Activated naive CD4-positive, alpha-beta T cell treated with Interleukin-2 at 50 U/mL for 16 hours (primary cell): ENCODE measurements around the gene TMEM260.

ENCODE experiments used
- DNase-seq: peaks from one replicate; pipeline ENCODE4 v3.0.0-alpha.2; 2020

The TMEM260 gene

DNA sequence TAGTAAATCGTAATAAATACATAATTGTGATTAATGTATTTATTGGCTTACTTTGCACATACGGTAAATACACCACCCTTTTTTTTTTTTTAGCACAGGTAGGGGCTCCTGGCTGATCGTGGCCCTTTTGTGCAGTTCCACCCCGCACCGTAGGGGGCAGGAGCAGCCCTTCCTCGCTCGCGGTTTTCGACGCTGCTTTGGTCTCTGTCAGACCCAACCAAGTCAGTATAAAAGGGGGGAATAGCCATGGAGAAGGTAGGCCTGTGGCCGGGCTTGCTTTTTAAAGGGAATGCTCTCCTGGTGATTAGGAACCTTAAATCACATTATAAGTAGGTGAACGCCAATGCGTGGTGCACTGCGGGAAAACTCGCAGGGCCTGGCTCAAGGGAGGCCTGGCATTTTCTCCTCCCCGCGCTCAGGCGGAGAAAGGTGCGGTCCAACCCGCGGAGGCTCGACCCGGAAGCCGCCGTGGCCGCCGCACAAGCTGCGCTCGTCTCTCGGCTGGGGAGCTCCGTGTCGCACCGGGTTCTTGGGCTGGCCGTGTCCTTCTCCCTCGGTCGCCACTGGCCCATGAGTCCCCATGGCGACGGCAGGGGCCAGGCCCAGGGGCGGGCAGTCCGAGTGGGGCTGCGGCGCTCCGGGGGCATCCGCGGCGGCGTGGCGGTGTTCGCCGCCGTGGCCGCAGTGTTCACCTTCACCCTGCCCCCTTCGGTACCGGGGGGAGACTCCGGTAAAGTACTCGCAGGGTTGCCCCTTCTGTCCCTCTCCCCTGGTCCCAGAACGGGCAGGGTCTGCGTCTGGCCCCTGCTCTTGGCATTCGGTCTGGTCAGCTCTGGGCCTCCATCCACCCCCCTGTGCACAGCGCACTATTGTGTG, at the start of gene TMEM260:
Gene TMEM260, plus strand, starts transcription at position 454 of the 876 bp plus-strand sequence. Its CDS starts 117 bp downstream, at position 571.
- peak; percentile 94 for DNase-seq

DNA sequence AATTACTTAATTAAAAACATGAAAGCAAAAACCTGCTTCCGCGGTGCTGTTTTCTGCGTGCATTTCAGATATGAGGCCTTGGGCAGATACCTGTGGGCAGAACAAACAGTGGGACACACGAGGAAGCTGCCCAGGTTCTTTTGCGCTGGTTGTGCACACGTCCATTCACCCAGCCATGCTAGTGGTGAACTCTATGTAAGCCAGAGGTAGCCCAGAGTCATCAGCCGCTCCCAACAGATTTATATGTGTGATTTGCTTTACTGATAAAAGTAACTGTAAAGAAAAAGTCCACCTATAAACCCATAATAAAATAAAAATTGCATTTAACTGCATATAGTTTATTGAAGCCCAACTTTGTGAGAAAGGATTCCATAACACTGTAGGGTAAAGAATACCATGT, 47.1 kb upstream of the TMEM260 start:
- no peak for DNase-seq

DNA sequence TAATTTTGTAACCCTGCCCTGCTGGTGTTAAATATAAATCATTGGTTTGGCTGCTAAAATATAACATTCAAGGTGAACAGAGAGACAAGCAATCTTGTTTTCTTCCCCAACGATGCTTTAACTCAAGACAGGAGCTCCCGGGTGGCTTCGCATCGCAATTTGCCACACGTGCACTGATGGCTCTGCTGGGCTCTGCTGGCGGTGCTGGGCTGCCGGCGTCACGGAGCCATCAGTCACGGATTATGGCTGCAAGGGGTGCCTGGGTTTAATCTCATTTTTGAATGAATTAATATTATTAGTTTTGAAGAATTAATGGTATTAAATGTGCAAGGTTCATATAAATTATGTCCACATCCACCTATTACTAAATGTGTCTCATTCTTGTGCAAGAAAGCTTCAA, 44.9 kb upstream of the TMEM260 start:
- no peak for DNase-seq

DNA sequence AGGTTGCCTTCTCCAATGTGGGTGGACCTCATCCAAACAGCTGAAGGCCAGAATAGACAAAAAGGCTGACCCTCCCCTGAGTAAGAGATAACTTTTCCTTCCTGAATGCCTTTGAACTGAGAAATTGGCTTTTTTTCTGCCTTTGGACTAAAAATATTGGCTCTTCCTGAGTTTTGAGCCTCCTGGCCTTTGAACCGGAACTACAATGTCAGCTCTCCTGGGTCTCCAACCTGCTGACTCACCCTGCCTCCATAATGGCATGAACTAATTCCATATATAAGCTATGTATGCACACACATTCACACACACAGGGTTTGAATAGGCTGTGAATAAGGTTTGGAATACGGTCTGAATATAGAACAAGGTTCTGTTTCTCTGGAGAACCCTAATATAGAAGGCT, 39.7 kb upstream of the TMEM260 start:
- DNase-seq = no peak

DNA sequence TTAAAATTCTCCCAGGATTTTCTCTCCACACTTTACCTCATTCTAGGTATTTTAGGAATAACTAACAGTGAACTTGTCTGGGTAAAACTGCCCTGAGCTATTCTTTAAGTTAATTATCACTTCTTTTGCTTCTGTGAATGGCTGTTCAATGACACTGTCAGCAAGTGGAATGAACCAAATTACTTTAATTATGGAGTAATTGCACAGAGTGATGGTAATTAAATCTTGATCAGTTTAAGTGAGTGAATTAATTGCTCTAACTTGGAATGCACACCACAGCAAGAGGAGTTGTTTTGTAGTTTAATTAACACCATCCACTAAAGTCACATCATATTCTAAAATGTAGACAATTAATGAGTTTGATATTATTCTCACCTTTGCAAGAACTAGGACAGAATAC, 36.2 kb upstream of the TMEM260 start:
- DNase-seq = no peak

DNA sequence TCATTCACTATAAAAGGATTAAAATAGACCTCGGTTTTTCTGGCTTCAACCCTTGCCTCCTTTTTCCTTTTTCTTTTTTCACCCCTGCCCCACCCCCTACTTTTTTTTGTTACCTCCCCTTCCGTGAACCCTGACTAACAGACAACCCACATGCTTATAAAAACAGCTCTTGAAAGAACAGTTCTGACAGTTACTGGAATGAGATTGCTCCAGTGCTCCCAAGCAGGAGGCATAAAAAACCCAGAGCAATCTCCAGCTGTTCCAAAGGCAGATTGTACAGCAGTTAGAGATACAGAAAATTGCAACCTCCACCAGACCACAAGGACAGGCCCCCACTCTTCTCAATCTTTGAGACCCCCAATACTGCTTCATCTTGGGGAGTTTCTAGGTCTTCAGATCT, 29.9 kb upstream of the TMEM260 start:
- DNase-seq = no peak

DNA sequence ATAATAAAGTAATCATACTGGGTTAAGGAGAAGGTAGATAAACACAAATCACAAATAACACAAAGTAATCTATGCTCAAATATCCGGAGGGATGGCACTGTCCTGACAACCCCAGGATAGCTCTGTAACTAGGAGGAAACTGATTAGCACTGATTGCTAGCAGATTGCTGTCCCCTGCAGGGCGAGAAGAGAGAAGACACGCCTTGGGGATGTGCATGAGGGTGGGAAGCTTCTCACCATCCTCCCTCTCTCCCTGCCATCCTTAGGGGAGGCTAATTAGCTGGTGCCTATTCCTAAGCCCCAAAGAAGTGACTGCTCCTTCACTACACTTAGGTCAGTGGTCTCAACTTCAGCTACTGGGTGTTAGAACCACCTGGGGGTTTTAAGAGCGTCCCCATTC, 27.0 kb upstream of the TMEM260 start:
- DNase-seq = no peak

DNA sequence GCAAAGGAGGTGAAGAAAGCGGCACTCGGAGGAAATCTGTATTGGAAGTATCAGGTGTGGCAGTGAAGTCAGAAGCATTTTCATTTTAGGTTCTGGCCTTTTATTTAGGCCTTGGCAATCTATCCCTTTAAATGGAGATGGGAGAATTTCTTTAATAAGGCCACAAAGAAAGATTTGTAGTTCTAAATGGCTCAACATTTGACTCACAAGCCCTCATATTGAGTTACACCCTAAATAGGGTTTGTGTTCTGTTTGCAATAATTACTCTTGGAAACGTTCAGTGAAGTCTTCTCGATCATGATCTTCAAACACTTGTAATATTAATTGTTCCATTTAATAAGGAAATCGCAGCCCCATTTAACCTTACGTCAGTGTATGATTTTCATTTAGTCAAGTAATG, 25.3 kb upstream of the TMEM260 start:
- DNase-seq = no peak

DNA sequence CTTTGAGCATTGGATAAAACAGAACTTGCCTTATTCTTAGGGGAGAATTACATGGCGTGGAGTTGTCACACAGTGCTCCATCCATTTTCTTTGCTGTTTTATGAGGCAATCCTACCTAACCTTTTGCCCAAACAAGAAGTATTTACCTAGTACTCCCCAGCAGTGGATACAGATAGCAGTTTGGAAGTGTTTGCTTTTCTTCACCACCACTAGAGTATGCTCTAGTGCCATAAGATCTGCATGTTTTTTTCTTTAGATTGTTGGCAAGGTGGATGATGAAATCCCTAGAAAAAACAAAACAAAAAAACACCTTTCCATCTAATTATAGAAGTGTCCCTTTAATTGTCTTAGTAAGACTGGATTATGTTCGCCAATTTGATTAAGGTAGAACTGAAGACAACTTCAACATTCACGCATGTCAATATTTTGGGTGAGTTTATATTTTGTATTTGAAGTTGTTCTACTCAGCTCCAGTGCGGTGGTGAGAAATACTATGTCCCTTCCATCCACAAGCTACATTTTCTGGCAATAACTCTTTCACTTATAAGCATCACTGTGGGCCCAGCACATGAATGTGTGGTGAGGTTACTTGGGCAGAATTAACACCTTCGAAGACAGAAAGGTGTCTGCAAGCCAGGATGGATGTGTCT, 23.6 kb upstream of the TMEM260 start:
- DNase-seq = no peak

DNA sequence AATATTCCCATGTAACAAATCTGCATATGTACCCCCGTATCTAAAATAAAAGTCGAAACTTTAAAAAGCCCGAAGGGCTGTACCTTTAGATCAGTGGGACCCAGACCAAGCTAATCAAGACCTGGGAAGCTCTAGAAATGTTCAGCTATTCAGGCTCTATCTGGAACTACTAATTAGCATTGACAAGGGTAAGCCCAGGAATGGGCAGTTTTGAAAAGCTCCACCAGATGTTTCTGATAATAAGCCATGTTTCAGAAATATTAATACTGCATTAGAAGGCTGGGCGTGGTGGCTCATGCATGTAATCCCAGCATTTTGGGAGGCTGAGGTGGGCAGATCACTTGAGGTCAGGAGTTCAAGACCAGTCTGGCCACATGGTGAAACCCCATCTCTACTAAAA, 20.4 kb upstream of the TMEM260 start:
- DNase-seq = no peak

DNA sequence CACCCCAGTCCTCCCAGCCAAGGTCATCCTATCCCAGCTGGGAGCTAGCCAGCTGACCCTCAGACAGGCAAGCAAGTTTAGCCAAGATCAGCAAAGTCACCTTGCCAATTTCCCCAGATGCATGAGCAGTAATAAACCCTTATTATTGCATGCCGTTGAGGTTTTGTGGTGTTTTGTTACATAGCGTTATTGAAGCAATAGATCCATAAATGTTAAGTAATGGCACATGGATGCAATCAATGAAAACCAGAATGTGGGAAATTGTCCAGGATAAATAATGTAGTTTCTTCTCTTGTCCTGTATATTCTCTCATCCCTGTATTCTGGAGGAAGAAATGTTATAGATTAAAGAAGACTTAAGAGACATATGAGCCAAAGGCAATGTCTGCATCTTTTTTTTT, 18.0 kb upstream of the TMEM260 start:
- no peak for DNase-seq

DNA sequence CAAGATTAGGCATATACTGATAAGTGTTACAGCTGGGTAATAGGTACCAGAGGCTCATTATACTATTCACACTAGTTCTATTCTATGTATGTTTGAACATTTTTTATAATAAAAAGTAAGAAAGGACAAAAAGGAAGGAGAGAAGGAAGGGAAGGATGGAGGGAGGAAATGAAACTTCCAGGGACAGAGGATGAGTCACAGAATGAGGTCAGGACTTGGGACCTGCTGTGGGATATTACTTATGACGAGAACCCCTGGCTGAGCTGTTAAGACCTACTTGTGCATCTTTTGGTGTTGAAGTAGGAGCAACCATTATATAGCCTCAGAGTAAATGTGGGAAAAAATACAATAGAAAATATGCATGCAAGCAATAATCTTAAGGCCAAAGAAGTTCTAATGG, 16.7 kb upstream of the TMEM260 start:
- no peak for DNase-seq

DNA sequence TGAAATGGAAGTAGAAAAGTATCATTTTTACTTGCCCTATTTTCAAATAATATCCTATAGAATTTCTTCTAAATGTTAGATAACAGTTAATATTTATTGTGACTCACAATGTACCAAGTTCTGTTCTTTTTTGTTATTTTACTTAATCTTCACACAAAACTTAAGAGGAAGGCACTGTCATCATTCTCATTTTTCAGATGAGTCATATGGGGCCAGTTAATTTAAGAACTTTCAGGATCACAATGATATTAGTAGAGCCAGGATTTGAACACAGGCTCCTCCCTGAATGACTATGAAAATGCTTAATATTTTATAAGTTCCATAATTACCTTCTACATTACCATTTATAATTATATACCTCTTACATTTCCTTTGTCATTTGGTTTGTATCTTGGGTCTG, 10.4 kb upstream of the TMEM260 start:
- no peak for DNase-seq

DNA sequence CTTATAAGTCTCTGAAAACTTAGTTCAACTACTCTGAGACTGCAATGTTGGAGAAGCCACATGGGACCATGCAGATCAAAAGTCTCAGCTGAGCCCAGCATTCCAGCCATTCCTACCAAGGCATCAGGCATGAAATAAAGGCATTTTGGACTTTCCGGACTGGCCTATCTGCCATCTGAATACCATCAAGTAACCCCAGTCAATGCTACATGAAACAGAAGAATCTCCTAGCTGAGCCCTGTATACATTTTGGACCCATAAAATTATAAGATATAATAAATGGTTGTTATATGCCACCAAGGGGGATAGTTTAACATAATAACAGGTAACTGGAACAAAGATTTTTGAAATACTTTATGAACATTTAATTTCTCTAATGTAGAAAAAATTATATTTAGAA, 9.3 kb upstream of the TMEM260 start:
- no peak for DNase-seq

DNA sequence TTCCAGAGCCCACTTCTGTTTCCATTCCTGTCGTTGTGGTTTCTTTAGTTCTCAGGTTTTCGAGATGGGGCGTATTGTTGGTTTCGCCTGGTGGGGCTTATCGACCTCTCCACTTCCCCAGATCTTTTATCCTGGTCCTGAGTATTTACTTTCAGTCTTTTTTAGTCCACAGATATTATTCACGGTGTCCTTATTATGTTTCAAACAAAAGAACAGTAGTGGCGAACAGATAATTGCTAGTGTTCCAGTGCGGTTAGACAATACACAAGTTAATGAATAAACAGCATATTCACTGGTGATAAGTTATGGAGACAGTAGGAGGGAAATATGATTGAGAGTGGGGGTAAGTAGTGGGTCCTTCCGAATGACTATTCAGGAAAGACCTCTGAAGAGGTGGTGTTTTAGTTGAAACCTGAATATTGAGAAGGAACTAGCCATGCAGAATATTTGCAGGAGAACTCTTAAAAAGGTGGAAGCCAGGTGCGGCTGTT, 668 bp downstream of the TMEM260 start:
- no peak for DNase-seq

DNA sequence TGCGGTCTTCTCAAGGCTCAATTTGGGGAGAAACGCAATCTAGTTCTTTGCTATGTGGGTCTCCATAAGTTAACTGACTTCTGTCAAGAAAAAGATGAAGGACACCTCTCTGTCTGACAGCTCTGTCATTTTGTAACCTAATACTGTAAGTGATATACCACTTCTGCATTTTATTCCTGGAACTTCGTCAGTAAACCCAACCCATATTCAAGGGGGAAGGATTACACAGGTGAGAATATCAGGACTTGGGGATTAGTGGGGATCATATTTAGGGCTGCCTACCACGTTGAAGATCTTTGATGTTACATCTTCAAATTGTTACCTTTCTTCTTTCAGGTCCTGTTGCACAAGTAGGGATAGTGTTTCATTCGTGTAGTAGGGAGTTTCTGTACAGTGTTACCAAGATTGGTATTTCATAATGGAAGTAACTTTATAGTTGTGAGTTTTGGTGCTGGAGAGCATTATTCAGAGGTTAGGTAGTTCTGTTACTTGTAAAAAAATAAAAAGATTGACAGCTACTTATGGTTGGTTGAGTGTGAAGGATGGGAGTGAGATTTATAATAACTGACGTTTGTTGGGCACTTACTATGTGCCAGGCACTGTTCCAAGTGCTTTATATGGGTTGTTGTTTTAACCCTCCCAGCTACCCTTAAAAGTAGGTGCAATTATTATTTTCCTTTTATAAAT, 1.6 kb downstream of the TMEM260 start:
- DNase-seq = no peak

DNA sequence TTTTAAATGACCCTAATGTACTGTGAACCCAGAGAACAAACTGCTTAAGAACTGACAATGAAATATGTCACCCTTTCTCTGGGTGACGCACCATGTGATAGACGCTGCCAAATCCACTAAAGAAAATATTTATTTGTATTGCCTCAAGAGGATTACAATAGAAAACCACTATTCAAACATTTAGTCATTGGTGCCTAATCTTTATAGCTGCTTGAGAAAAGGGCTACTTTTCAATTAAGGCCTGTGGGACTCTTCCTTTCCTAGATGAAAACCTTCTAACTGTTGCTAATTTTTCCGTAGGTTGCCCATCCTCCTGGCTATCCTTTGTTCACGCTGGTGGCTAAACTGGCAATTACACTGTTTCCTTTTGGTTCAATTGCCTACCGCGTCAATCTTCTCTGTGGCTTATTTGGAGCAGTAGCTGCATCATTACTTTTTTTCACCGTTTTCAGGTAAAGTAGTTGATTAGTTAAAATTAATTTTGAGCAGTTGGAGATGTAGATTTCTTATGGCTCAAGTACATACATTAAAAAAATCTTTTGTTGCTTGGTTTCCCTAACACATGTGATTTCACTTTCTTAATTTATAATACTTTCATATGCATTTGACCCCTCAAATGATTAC, 6.0 kb downstream of the TMEM260 start:
- DNase-seq = no peak

DNA sequence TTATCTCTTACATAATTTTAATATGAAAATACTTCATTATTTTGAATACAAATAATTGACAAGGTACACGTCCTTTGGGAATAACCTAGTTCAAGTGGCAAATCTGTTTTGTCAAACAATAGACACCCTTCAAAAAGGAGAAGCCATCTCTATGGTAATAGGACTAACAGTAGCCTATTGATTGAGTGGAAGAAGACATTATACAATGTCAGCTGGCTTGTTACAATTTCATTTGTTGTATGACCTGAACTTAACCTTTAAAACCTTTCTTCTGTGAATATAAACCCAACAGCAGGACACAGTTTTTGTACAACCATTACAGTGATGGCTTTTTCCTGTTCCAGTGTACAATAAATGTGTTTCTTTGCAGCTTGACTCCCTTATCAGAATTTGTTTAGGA, 8.1 kb downstream of the TMEM260 start:
- no peak for DNase-seq

DNA sequence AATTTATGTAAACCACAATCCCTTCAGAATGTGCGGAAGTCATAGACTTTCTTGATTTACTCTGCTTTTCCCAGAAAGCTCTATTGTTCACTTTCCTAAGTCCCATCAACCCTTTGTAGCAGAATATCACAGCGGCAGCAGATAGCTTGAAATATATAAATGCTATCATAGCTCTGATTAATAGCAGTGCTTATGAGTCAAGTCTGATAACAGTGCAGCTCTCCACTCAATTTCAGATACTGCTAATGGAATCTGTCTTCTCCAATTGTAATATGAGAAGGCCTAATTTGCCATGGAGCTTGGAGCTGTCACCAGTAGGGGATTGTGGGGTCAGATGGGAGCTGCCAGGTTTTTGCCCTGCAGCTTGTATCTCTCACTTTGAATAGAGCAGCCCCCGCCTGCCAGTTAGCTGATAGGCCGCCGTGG, 10.9 kb downstream of the TMEM260 start:
- no peak for DNase-seq

DNA sequence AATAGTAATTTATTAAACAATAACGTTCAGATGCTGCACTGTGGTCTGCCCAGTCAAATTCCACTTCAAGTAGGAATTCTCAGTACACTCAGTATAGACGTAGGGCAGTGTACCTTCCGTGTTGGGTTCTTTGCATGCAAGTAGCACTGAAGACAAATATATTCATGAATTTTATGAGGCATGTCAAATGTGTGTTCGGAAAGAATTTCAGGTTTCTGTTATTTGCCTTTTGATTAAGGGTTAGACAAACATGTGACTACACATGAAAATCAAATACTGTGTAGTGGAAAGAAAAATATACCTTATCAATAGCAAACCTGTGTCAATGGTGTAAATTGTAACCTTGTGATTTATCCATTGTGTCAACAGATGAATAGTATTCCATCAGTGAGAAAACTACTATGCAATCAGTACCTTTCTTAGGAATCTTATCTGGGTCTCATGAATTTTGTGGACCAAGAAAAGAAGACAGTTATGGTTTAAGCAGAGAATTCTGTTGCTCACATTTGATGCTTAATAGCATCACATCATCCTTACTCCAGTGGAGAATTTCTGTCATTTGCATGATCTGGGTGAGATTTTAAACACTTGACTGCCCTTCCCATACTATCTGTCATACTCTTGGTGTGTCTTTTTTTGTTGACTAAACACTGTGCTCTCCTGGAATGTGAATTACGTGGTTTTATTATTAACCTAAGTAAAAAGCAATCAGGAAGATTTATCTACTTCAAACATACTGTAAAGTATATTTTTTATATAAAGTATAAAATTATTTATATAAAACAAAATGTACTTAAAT, 13.3 kb downstream of the TMEM260 start:
- no peak for DNase-seq

DNA sequence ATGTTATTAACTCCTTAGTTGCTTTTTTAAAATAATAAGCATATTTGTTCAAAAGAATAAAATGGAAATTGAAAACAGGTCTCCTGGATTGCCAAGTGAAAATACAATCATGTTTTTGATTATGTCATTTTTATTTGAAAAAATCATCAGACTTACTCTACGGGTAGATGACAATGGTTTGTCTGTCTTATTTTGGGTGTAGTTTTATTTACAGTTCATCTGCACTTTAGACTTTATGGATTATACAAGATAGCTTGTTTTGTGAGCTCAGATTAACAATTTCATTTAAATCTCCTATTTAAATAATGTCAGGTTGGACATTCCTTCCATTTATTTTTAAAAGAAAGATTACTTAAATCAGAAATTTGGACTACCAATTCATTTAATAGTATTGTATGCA, 14.8 kb downstream of the TMEM260 start:
- DNase-seq = no peak

DNA sequence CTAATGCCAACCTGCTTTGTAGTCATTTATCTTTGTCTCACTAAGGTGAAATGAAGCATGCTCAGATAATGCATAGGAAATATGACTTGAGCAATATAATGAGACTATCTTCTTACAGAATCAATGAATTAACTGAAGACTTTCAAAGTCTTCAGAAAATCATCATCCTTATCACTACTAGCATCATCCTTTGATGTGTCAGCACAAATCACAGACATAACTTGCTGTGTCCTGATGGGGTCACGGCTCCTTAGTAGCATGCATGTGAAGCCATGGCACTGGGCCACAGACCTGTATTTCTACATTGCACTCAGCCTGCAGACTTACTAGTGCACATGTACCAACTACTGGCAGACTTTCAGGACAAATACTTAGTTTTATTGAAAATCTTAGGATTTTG, 18.9 kb downstream of the TMEM260 start:
- no peak for DNase-seq
